DMS53 (cell line): ENCODE results near the gene RPS5.
A peak's percentile ranks its signal among the peaks of the same experiment; 100 is the strongest.
"Not testable (repeated sequence)": the region's sequence is repeated elsewhere in the genome, so short reads cannot be mapped to it uniquely, and the experiment has no call there.

Source experiments
- DNase-seq: peaks from one replicate; lab custom pipeline; 2025; lab: John Stamatoyannopoulos, UW

RPS5 gene

GRCh38 chr19:58386576-58387337, at the start of gene RPS5:
Gene RPS5 (plus strand): TSS chr19:58387269. CDS start chr19:58388138, 869 bp downstream.
- DNase-seq: peak; percentile 99

GRCh38 chr19:58338336-58338735, 48.7 kb upstream of the RPS5 start:
- no peak for DNase-seq

GRCh38 chr19:58338825-58339558, 48.1 kb upstream of the RPS5 start:
- peak; percentile 16 for DNase-seq

GRCh38 chr19:58345558-58345957, 41.5 kb upstream of the RPS5 start:
- DNase-seq: no peak

GRCh38 chr19:58346961-58347929, 39.8 kb upstream of the RPS5 start:
- DNase-seq: peak; percentile 67

- DNase-seq: not testable (repeated sequence)
These were observed 39.0 kb upstream of the RPS5 start for GRCh38 chr19:58348080-58348479.

- no peak for DNase-seq
These were observed 37.5 kb upstream of the RPS5 start for GRCh38 chr19:58349590-58349989.

- DNase-seq: peak; percentile 58
These were observed 36.8 kb upstream of the RPS5 start for GRCh38 chr19:58350001-58350861.

- DNase-seq: peak; percentile 47
These were observed 36.1 kb upstream of the RPS5 start for GRCh38 chr19:58350871-58351557.

- DNase-seq: no peak
These were observed 35.6 kb upstream of the RPS5 start for GRCh38 chr19:58351558-58351878.

- no peak for DNase-seq
These were observed 34.9 kb upstream of the RPS5 start for GRCh38 chr19:58351990-58352755.

- no peak for DNase-seq
These were observed 34.1 kb upstream of the RPS5 start, which contains the start of gene A1BG for GRCh38 chr19:58352760-58353671. Gene A1BG (minus strand): TSS chr19:58353492. CDS start chr19:58353437, 55 bp downstream.

GRCh38 chr19:58353717-58354477, 33.2 kb upstream of the RPS5 start:
- DNase-seq: no peak

GRCh38 chr19:58354478-58355030, 32.5 kb upstream of the RPS5 start:
- no peak for DNase-seq

GRCh38 chr19:58355215-58355796, 31.8 kb upstream of the RPS5 start:
- DNase-seq: no peak

GRCh38 chr19:58355908-58356765, 30.9 kb upstream of the RPS5 start:
- peak; percentile 74 for DNase-seq
